OCI-LY3 (cell line): ENCODE measurements around the gene P2RX2.

Experiments used
- H2AFZ ChIP-seq: fragments of 200-600, 300-600 bp; shearing (Covaris generic); 2 replicates; pipeline ENCODE4 v1.6.0; 2014; ENCODE audit warnings: antibody characterized with exemption, low read depth, low read length
- H3K27ac ChIP-seq: fragments of 200-600, 300-600 bp; sonication (generic); 2 replicates; pipeline ENCODE4 v1.5.1; 2014; ENCODE audit warnings: mild to moderate bottlenecking, low read length, moderate library complexity, mixed read lengths
- H3K27me3 ChIP-seq: fragments of 200-600, 300-600 bp; sonication (generic); 2 replicates; pipeline ENCODE4 v1.6.1; 2014; ENCODE audit warnings: low read depth, low read length, mixed read lengths
- H3K36me3 ChIP-seq: fragments of 200-600, 300-600 bp; sonication (generic); replicated peaks from 2 replicates; pipeline ENCODE3; 2014; ENCODE audit warnings: low read depth, low read length, mixed read lengths
- H3K4me1 ChIP-seq: fragments of 300-600, 200-600 bp; sonication (generic); 2 replicates; pipeline ENCODE4 v1.6.1; 2014; ENCODE audit warnings: low read length, mixed read lengths
- H3K4me2 ChIP-seq: fragments of 200-600, 300-600 bp; sonication (generic); 2 replicates; pipeline ENCODE4 v1.6.1; 2014; ENCODE audit warnings: low read length, mixed read lengths
- H3K4me3 ChIP-seq: fragments of 300-600, 200-600 bp; sonication (generic); 2 replicates; pipeline ENCODE4 v1.5.1; 2014; ENCODE audit warnings: antibody characterized with exemption, mild to moderate bottlenecking, low read length, moderate library complexity
- H3K79me2 ChIP-seq: fragments of 300-600, 200-600 bp; shearing (Covaris generic); 2 replicates; pipeline ENCODE4 v1.6.1; 2014; ENCODE audit warnings: mild to moderate bottlenecking, low read length, mixed read lengths
- H3K9ac ChIP-seq: fragments of 300-600, 200-600 bp; shearing (Covaris generic); 2 replicates; pipeline ENCODE4 v1.6.0; 2014; ENCODE audit warnings: mild to moderate bottlenecking, low read length, moderate library complexity
- H3K9me3 ChIP-seq: fragments of 200-600, 300-600 bp; shearing (Covaris generic); 2 replicates; pipeline ENCODE4 v1.6.1; 2014; ENCODE audit warnings: low read length, mixed read lengths; ENCODE audit not compliant: insufficient read depth
- H4K20me1 ChIP-seq: fragments of 200-600, 300-600 bp; sonication (generic); 2 replicates; pipeline ENCODE4 v1.6.1; 2016; ENCODE audit warnings: low read length, mixed read lengths; ENCODE audit not compliant: insufficient read depth
- CTCF ChIP-seq: fragments of 200-600, 300-600 bp; sonication (generic); IDR thresholded peaks from 2 replicates; pipeline ENCODE4 v1.5.1; 2014; ENCODE audit warnings: antibody characterized with exemption, low read length, low read depth
- EZH2phosphoT487 ChIP-seq: fragments of 200-600 bp; shearing (Covaris generic); IDR thresholded peaks from 2 replicates; pipeline ENCODE4 v1.6.1; 2018; ENCODE audit warnings: antibody characterized with exemption, mixed run types, low read depth

The P2RX2 gene

DNA sequence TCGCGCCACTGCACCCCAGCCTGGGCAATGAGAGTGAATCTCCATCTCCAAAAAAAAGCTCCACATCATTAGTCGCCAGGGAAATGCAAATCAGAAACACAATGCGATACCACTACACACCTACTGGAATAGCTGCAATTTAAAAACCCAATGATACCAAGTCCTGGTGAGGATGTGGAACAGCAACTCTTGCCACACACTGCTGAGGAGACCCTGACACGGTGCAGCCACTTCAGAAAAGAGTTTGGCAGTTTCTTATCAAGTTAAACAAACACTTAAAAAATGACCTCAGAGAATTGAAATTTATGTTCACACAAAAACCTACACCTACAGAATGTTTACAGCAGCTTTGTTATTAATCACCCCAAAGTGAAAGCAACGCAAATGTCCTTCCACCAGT is 12.1 kb downstream of the P2RX2 start:
- Histone ChIP-seq H3K27me3 (no peaks in the 10 kb centered on the region), H3K36me3 (peaks cover 61% of the 10 kb centered on the region), H3K79me2 (no peaks in the 10 kb centered on the region; the same call in 1 of the 2 replicates), H3K4me3 (no peak overlapping the region), H4K20me1 (no peaks in the 10 kb centered on the region), H3K27ac (no peak overlapping the region), H3K9ac (no peak overlapping the region), H2AFZ (no peak overlapping the region), H3K9me3 (no peaks in the 10 kb centered on the region), H3K4me2 (no peak overlapping the region), H3K4me1 (peaks cover 42% of the 10 kb centered on the region)
- TF ChIP-seq EZH2phosphoT487 = no peak
- TF ChIP-seq CTCF = no peak

GRCh38 chr12:132631666-132632065 is 13.1 kb downstream of the P2RX2 start:
- Histone ChIP-seq H3K4me1 (peaks cover 46% of the 10 kb centered on the region), H3K9me3 (no peaks in the 10 kb centered on the region), H3K27me3 (no peaks in the 10 kb centered on the region), H3K4me2 (peak overlapping the region; percentile 94; the same call in 1 of the 2 replicates), H3K27ac (no peak overlapping the region), H3K36me3 (peaks cover 64% of the 10 kb centered on the region), H2AFZ (no peak overlapping the region), H3K9ac (no peak overlapping the region), H3K4me3 (no peak overlapping the region), H3K79me2 (no peaks in the 10 kb centered on the region; the same call in 1 of the 2 replicates), H4K20me1 (no peaks in the 10 kb centered on the region)
- no peak for TF ChIP-seq EZH2phosphoT487
- no peak for TF ChIP-seq CTCF

DNA sequence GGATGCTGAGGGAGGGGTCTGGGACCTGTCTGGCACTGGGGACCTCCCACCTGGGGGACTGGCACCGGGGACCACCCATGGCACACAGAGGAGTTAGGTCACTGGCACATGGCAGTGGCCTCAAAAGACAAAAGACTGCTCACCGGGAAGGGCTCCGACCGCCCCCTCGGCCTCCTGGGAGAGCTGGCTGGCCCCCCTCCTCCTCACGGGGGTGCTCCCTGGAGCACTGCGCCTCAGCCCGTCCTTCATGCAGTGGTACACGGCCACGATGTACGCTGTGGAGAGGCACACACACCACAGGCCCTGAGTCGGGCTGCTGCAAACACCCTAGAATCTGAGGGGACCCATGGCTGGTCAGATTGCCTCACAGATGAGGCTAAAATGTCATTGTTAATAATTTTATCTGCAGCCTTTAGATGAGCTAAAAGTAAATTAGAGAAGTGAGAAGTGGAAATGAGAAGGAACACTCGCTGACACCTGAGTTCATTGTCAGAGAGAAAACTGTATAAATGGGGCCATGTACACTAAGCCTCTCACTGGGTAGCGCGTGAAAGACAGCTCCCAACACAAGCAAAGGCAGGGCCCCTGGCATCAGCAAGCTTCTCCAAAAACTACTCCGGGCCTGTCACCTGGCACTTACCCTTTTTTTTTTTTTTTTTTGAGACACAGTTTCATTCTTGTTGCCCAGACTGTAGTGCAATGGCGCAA is 14.1 kb downstream of the P2RX2 start:
- Histone ChIP-seq H3K4me2 (peak overlapping the region; percentile 94), H3K9ac (peak overlapping the region; percentile 76; the same call in 1 of the 2 replicates), H3K4me3 (peak overlapping the region; percentile 47), H2AFZ (no peak overlapping the region), H3K27me3 (no peaks in the 10 kb centered on the region), H3K36me3 (peaks cover 75% of the 10 kb centered on the region), H3K9me3 (no peaks in the 10 kb centered on the region), H3K79me2 (no peaks in the 10 kb centered on the region; the same call in 1 of the 2 replicates), H3K4me1 (peaks cover 46% of the 10 kb centered on the region), H3K27ac (peak overlapping the region; percentile 99), H4K20me1 (no peaks in the 10 kb centered on the region)
- no peak for TF ChIP-seq EZH2phosphoT487
- TF ChIP-seq CTCF = no peak

DNA sequence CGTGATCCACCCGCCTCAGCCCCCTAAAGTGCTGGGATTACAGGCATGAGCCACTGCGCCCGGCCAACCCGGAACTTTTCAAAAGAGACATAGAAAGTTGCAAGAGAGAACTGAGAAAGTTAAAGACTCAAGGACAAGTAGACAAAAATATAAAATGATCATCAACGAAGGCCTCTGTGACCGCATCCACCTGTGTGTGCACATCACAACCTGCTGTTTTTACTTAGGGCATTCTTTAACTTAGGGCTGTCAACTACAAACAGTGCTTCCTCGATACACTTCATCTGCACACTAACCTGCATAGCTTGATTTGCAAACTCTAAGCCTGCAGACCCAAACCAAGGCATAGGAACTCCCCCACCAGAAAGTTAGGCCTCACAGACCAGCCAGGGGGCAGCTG is 14.8 kb downstream of the P2RX2 start:
- TF ChIP-seq CTCF (peak; percentile 10; the same call in 1 of the 2 replicates), EZH2phosphoT487 (no peak)
- Histone ChIP-seq H3K79me2 (no peaks in the 10 kb centered on the region; the same call in 1 of the 2 replicates), H3K9me3 (no peaks in the 10 kb centered on the region), H3K27me3 (no peaks in the 10 kb centered on the region), H3K4me3 (peak overlapping the region; percentile 64), H2AFZ (no peak overlapping the region), H3K9ac (peak overlapping the region; percentile 76), H3K4me1 (peaks cover 46% of the 10 kb centered on the region), H4K20me1 (peaks cover 4% of the 10 kb centered on the region; the same call in 1 of the 2 replicates), H3K4me2 (peak overlapping the region; percentile 94), H3K36me3 (peaks cover 82% of the 10 kb centered on the region), H3K27ac (peak overlapping the region; percentile 99)
